K562 (cell line): ENCODE results near the gene SRRM4. TPM values are rescaled to one million over a fixed set of nuclear protein-coding genes. Genes with fewer than 3 reads are reported as not detected.

Source experiments
- ATAC-seq: fragments of 200-7000 bp; cut with Tn5 transposase; 3 replicates; pipeline ENCODE4 v1.9.1; 2020; ENCODE audit warnings: moderate library complexity
- BruUV-seq: library from RNA; stranded (reverse); fragments of 400-500 nt; replicated peaks from 2 replicates; lab custom pipeline; 2021; lab: Mats Ljungman, UMichigan
- CTCF ChIA-PET: fragments of 300-600 bp; formaldehyde crosslinking; extraction: SDS; loops from one replicate; lab custom pipeline; 2021; ENCODE audit warnings: low intra/inter-chr PET ratio; lab: Yijun Ruan, JAX
- POLR2A ChIA-PET: fragments of 300-600, 350-650 bp; sonication (Branson Sonifier 250); formaldehyde crosslinking; extraction: SDS; loops from one replicate; lab custom pipeline; 2021; ENCODE audit warnings: antibody characterized with exemption, inconsistent platforms; lab: Yijun Ruan, JAX
- DNase-seq, 4 experiments: peaks; one replicate each; pipeline versions ENCODE4 v3.0.0 to v3.0.0-alpha.2; 2011 to 2018; ENCODE audit warnings: low spot score in 3 of 4, mixed read lengths in 3 of 4; ENCODE audit errors: extremely low read depth in 1 of 4
- FAIRE-seq: peaks from 2 replicates; lab custom pipeline; 2011; peaks lifted over from hg19 to GRCh38; lab: Jason Lieb, UNC
- H2AFZ ChIP-seq: 2 replicates; pipeline ENCODE4 v1.6.0; 2011; ENCODE audit warnings: low read depth, low read length, control low read depth, inconsistent platforms
- H3K27ac ChIP-seq: fragments of 200-600 bp; 3 replicates; pipeline ENCODE4 v1.8.0; 2011; ENCODE audit warnings: low read depth, mild to moderate bottlenecking, control low read depth, inconsistent platforms, low read length, moderate library complexity, mixed read lengths; ENCODE audit errors: extremely low read depth
- H3K27me3 ChIP-seq, 2 experiments: fragments of 300-600 bp in 1 of 2; 2 replicates in 1 of 2; 3 replicates in 1 of 2; pipeline versions ENCODE4 v1.6.0 to v1.8.0; 2011; ENCODE audit warnings: inconsistent platforms in 2 of 2, low read length in 2 of 2, mild to moderate bottlenecking in 1 of 2, mixed read lengths in 1 of 2, moderate library complexity in 1 of 2; ENCODE audit not compliant: control insufficient read depth in 2 of 2, insufficient read depth in 2 of 2
- H3K36me3 ChIP-seq: fragments of 300-600 bp; 3 replicates; pipeline ENCODE4 v1.8.0; 2011; ENCODE audit warnings: mild to moderate bottlenecking, low read length, inconsistent platforms; ENCODE audit not compliant: control insufficient read depth, insufficient read depth
- H3K4me1 ChIP-seq, 2 experiments: fragments of 200-600 bp in 1 of 2; replicated peaks in 1 of 2; 2 replicates in 1 of 2; 3 replicates in 1 of 2; pipeline versions ENCODE4 v1.5.1 to v1.8.0; 2011; ENCODE audit warnings: inconsistent platforms in 2 of 2, low read length in 2 of 2, mild to moderate bottlenecking in 1 of 2, mixed read lengths in 1 of 2, moderate library complexity in 1 of 2; ENCODE audit not compliant: control insufficient read depth in 2 of 2, insufficient read depth in 2 of 2
- H3K4me2 ChIP-seq: 2 replicates; pipeline ENCODE4 v1.6.1; 2011; ENCODE audit warnings: low read length, control low read depth, inconsistent platforms, mixed read lengths; ENCODE audit not compliant: insufficient read depth
- H3K4me3 ChIP-seq: fragments of 200-600 bp; sonication (generic), shearing (Covaris generic); 2 replicates; pipeline ENCODE4 v1.5.1; 2016; ENCODE audit warnings: control low read depth, inconsistent platforms
- H3K79me2 ChIP-seq: fragments of 200-600 bp; 3 replicates; pipeline ENCODE4 v1.8.0; 2011; ENCODE audit warnings: low read length, inconsistent platforms; ENCODE audit not compliant: control insufficient read depth, insufficient read depth
- H3K9ac ChIP-seq, 2 experiments: 2 replicates each; pipeline versions ENCODE4 v1.6.0 to v1.6.1; 2011; ENCODE audit warnings: low read depth in 2 of 2, low read length in 2 of 2, control low read depth in 1 of 2, inconsistent platforms in 1 of 2, mild to moderate bottlenecking in 1 of 2, mixed read lengths in 1 of 2; ENCODE audit not compliant: insufficient read depth in 1 of 2
- H3K9me1 ChIP-seq: one replicate; pipeline ENCODE4 v1.6.0; 2011; ENCODE audit warnings: inconsistent platforms, mild to moderate bottlenecking, low read length, moderate library complexity; ENCODE audit not compliant: control insufficient read depth, insufficient read depth
- H3K9me3 ChIP-seq: replicated peaks from 2 replicates; pipeline ENCODE4 v1.5.1; 2011; ENCODE audit warnings: low read depth, low read length, inconsistent platforms; ENCODE audit not compliant: control insufficient read depth, insufficient read depth
- H4K20me1 ChIP-seq: replicated peaks from 2 replicates; pipeline ENCODE4 v1.6.1; 2011; ENCODE audit warnings: low read length, inconsistent platforms, mixed read lengths; ENCODE audit not compliant: control insufficient read depth, insufficient read depth
- CAMTA2 ChIP-seq: fragments of 250-450 bp; sonication (Bioruptor Pico); conservative IDR thresholded peaks from 2 replicates; pipeline ENCODE4 v1.5.1; 2022
- PRPF4 ChIP-seq: fragments of 200-400 bp; formaldehyde crosslinking; IDR thresholded peaks from one replicate; pipeline ENCODE4 v1.6.1; 2017; ENCODE audit warnings: low read length, low read depth, mild to moderate bottlenecking; ENCODE audit not compliant: insufficient read depth, poor library complexity, severe bottlenecking
- RFX1 ChIP-seq: fragments of 450-650 bp; IDR thresholded peaks from 2 replicates; pipeline ENCODE4 v1.6.1; 2016; ENCODE audit warnings: mild to moderate bottlenecking, moderate library complexity
- SNIP1 ChIP-seq: fragments of 450-650 bp; IDR thresholded peaks from 2 replicates; pipeline ENCODE4 v1.7.1; 2017; ENCODE audit warnings: low read depth, mild to moderate bottlenecking
- TEAD4 ChIP-seq, 2 experiments: sonication (generic) in 1 of 2; formaldehyde crosslinking in 1 of 2; IDR thresholded peaks; 2 replicates each; pipeline versions ENCODE4 v1.6.1 to v1.8.0; 2012 to 2022; ENCODE audit warnings: borderline replicate concordance in 1 of 2, inconsistent platforms in 1 of 2, low read length in 1 of 2, mild to moderate bottlenecking in 1 of 2, missing genetic modification reagents in 1 of 2
- U2AF1 ChIP-seq: fragments of 200-400 bp; formaldehyde crosslinking; optimal IDR thresholded peaks from 2 replicates; pipeline ENCODE3; 2017; ENCODE audit warnings: mild to moderate bottlenecking, low read depth, low read length, moderate library complexity
- ZC3H11A ChIP-seq: IDR thresholded peaks from 2 replicates; pipeline ENCODE4 v1.6.1; 2012; ENCODE audit warnings: low read depth, low read length, improper control_type of control experiment
- ZNF274 ChIP-seq: IDR thresholded peaks from 2 replicates; pipeline ENCODE4 v1.6.1; 2011; ENCODE audit warnings: low read depth, mild to moderate bottlenecking, low read length, moderate library complexity, borderline replicate concordance
- ZNF583 ChIP-seq: fragments of 250-450 bp; sonication (Bioruptor Pico); IDR thresholded peaks from 2 replicates; pipeline ENCODE4 v1.4.0; 2020
- ZNF639 ChIP-seq, 2 experiments: fragments of 200-800 bp in 1 of 2; sonication (Bioruptor generic) in 1 of 2; sonication (generic) in 1 of 2; formaldehyde crosslinking in 1 of 2; IDR thresholded peaks in 1 of 2; conservative IDR thresholded peaks in 1 of 2; 2 replicates each; pipeline versions ENCODE4 v1.5.0 to v1.6.1; 2016 to 2020; ENCODE audit warnings: missing compliant biosample characterization in 1 of 2, missing genetic modification characterization in 1 of 2, missing genetic modification reagents in 1 of 2
- WGBS: fragments of 100-300 bp; shearing (Covaris generic); methylation state at CpG from one replicate; pipeline ENCODE4 v1.1.6; 2016; ENCODE audit warnings: low coverage, mixed read lengths; ENCODE audit not compliant: insufficient coverage; ENCODE audit errors: missing lambda C conversion rate; 5-methylcytosine and 5-hydroxymethylcytosine counted together
- in situ Hi-C: fragments of 300-500 bp; cut with MboI; formaldehyde crosslinking; loops from 4 replicates; pipeline ENCODE4 v1.15.0; 2018; ENCODE audit warnings: inconsistent platforms, mixed read lengths
- intact Hi-C: fragments of 100-400 bp; cut with micrococcal nuclease; formaldehyde crosslinking; loops from 2 replicates; pipeline ENCODE4 v1.14.2; 2022
- polyA plus RNA-seq, 8 experiments: library from polyadenylated mRNA; depleted of rRNA in 4 of 8; stranded (reverse) in 5 of 8; unstranded in 3 of 8; fragments of >200 nt; fragmentation: Nextera tagmentation in 2 of 8; fragmentation: Illumina TruSeq in 1 of 8; extraction: Ambion mirVana in 2 of 8; extraction: Trizol in 1 of 8; gene quantifications; 2 replicates each; pipeline versions ENCODE4 v1.2.1 to v1.2.3, GENCODE V29; 2011 to 2014; ENCODE audit warnings: inconsistent platforms in 1 of 8, missing spikeins in 1 of 8
- total RNA-seq, 7 experiments: library from RNA; depleted of rRNA in 6 of 7; stranded (reverse); fragments of >200 nt in 6 of 7; fragmentation: Illumina TruSeq in 2 of 7; extraction: Trizol in 2 of 7; gene quantifications; 2 replicates each; pipeline versions ENCODE4 v1.2.1 to v1.2.3, GENCODE V29; 2011 to 2021; ENCODE audit warnings: low replicate concordance in 1 of 7

SRRM4 gene
- total and polyA plus RNA-seq, 9 of the 15 experiments (the other 6 are each of a cell fraction or from before 2014, with no cell fraction given), result not detected

- POLR2A ChIA-PET, result no interaction called here
- Histone ChIP-seq H4K20me1 (no peaks in the 10 kb centered on the region), H3K27ac (no peak overlapping the region), H3K9me3 (no peaks in the 10 kb centered on the region), H3K9me1 (no peaks in the 10 kb centered on the region), H3K9ac (no peak overlapping the region), H3K27me3 (no peaks in the 10 kb centered on the region), H3K79me2 (no peaks in the 10 kb centered on the region)
- BruUV-seq, result no TSS peak
- TF ChIP-seq PRPF4, result no peak
- peak; percentile 20; the same call in 1 of the 2 replicates for TF ChIP-seq RFX1
- TF ChIP-seq, all 486 proteins: peak for 1
- intact Hi-C loops (no loop called here), in situ Hi-C loops (no loop called here)
- CTCF ChIA-PET, result no interaction called here
- Histone ChIP-seq H2AFZ (no peak overlapping the region), H3K4me1 (no peaks in the 10 kb centered on the region), H3K36me3 (no peaks in the 10 kb centered on the region), H3K4me2 (no peak overlapping the region), H3K4me3 (no peak overlapping the region)
- no peak for FAIRE-seq
- no peak for DNase-seq
- ATAC-seq, result no peak
- WGBS, result 0% methylated on average over 5 of the region's 5 CpGs
Measured at GRCh38 chr12:119052001-119052400, 70.7 kb downstream of the SRRM4 start.

- intact Hi-C loops (no loop called here), in situ Hi-C loops (no loop called here)
- ChIA-PET CTCF (no interaction called here), POLR2A (interaction anchor here (0.7 kb wide), 1 partner anchor 10 kb away, joined by 3 read pairs; no protein-coding TSS in a partner anchor)
- DNase-seq (no peak), ATAC-seq (no peak), FAIRE-seq (no peak)
- Histone ChIP-seq H3K9me3 (no peaks in the 10 kb centered on the region), H4K20me1 (no peaks in the 10 kb centered on the region; the same call in 1 of the 2 replicates), H3K27ac (no peak overlapping the region), H3K27me3 (no peaks in the 10 kb centered on the region), H3K79me2 (no peaks in the 10 kb centered on the region), H2AFZ (no peak overlapping the region), H3K9ac (no peak overlapping the region), H3K4me1 (no peaks in the 10 kb centered on the region), H3K4me2 (no peak overlapping the region), H3K36me3 (no peaks in the 10 kb centered on the region), H3K9me1 (no peaks in the 10 kb centered on the region), H3K4me3 (no peak overlapping the region)
- no TSS peak for BruUV-seq
- WGBS, result 2% methylated on average over 3 of the region's 3 CpGs
- no peak for TF ChIP-seq ZNF583
- TF ChIP-seq TEAD4 (IDR thresholded peaks at IDR 0.05; ENCODE audit: low read length), result no peak
- no peak for TF ChIP-seq TEAD4 (CRISPR knock-in tag; IDR thresholded peaks at IDR 0.05; ENCODE audit: borderline replicate concordance)
- TF ChIP-seq ZC3H11A, result no peak
- no peak for TF ChIP-seq SNIP1
- TF ChIP-seq ZNF639 (CRISPR knock-in tag; conservative IDR thresholded peaks at IDR 0.05 in 1 of 2, IDR thresholded peaks at IDR 0.05 in 1 of 2), result no peak
- no peak for TF ChIP-seq ZNF274
- TF ChIP-seq U2AF1, result no peak
- TF ChIP-seq CAMTA2 (CRISPR knock-in tag), result no peak
Measured at GRCh38 chr12:119055977-119056376, 74.6 kb downstream of the SRRM4 start.
